Erythroblast (primary cell): Measurements from ENCODE around the gene PLCXD3.
"Not testable (repeated sequence)": the region's sequence is repeated elsewhere in the genome, so short reads cannot be mapped to it uniquely, and the experiment has no call there.

Experiments used
- DNase-seq, 2 experiments: peaks; one replicate each; lab custom pipeline; 2025; lab: John Stamatoyannopoulos, UW
- GATA1 ChIP-seq: IDR thresholded peaks from 2 replicates; pipeline ENCODE4 v1.6.1; 2011; ENCODE audit warnings: low read depth, mild to moderate bottlenecking, control low read depth, low read length, moderate library complexity
- POLR2A ChIP-seq: IDR thresholded peaks from 2 replicates; pipeline ENCODE4 v1.6.1; 2011; ENCODE audit warnings: mild to moderate bottlenecking, low read length

Gene PLCXD3

GRCh38 chr5:41337724-41338123, 172.7 kb downstream of the PLCXD3 start:
- DNase-seq = no peak
- TF ChIP-seq GATA1 (no peak), POLR2A (no peak)

- TF ChIP-seq GATA1 = no peak
- TF ChIP-seq POLR2A = no peak
- no peak for DNase-seq
Observed at GRCh38 chr5:41337216-41337615, 173.2 kb downstream of the PLCXD3 start.

- TF ChIP-seq GATA1 (no peak), POLR2A (no peak)
- no peak for DNase-seq
Observed at GRCh38 chr5:41336471-41336870, 173.9 kb downstream of the PLCXD3 start.

GRCh38 chr5:41335596-41336181, 174.7 kb downstream of the PLCXD3 start:
- TF ChIP-seq POLR2A (no peak), GATA1 (no peak)
- no peak for DNase-seq

GRCh38 chr5:41334758-41335157, 175.6 kb downstream of the PLCXD3 start:
- TF ChIP-seq POLR2A = no peak
- no peak for TF ChIP-seq GATA1
- no peak for DNase-seq

- DNase-seq = no peak
- TF ChIP-seq GATA1 = no peak
- TF ChIP-seq POLR2A = no peak
Observed at GRCh38 chr5:41334221-41334620, 176.2 kb downstream of the PLCXD3 start.

- TF ChIP-seq POLR2A (no peak), GATA1 (no peak)
Observed at GRCh38 chr5:41325074-41325473, 185.3 kb downstream of the PLCXD3 start.

GRCh38 chr5:41322826-41323225, 187.6 kb downstream of the PLCXD3 start:
- not testable (repeated sequence) for DNase-seq

More at GRCh38 chr5:41325074-41325473, 185.3 kb downstream of the PLCXD3 start:
- DNase-seq = no peak

GRCh38 chr5:41312478-41313060, 197.8 kb downstream of the PLCXD3 start:
- no peak for DNase-seq
- TF ChIP-seq GATA1 (no peak), POLR2A (no peak)

- no peak for DNase-seq
- TF ChIP-seq GATA1 (no peak), POLR2A (no peak)
Observed at GRCh38 chr5:41312066-41312465, 198.3 kb downstream of the PLCXD3 start.

GRCh38 chr5:41309275-41309674, 201.1 kb downstream of the PLCXD3 start:
- DNase-seq = no peak
- TF ChIP-seq POLR2A (no peak), GATA1 (no peak)

- TF ChIP-seq GATA1 = no peak
- TF ChIP-seq POLR2A = no peak
- no peak for DNase-seq
Observed at GRCh38 chr5:41306005-41306404, 204.4 kb downstream of the PLCXD3 start.

- TF ChIP-seq POLR2A = no peak
- no peak for TF ChIP-seq GATA1
- DNase-seq = no peak
Observed at GRCh38 chr5:41305056-41305455, 205.3 kb downstream of the PLCXD3 start.

GRCh38 chr5:41296066-41296465, 214.3 kb downstream of the PLCXD3 start:
- no peak for DNase-seq
- TF ChIP-seq GATA1 (no peak), POLR2A (no peak)

- no peak for TF ChIP-seq GATA1
- no peak for TF ChIP-seq POLR2A
- no peak for DNase-seq
Observed at GRCh38 chr5:41291323-41291722, 219.1 kb downstream of the PLCXD3 start.
